GM23338 (cell line): Measurements from ENCODE around the gene LGR5.

ENCODE experiments used
- CREB1 ChIP-seq: fragments of 250-450 bp; sonication (Bioruptor Pico); IDR thresholded peaks from 2 replicates; pipeline ENCODE4 v1.5.0; 2020; ENCODE audit warnings: low read depth, mild to moderate bottlenecking, moderate library complexity
- CTCF ChIP-seq, 2 experiments: fragments of 200-600 bp in 1 of 2; sonication (generic) in 1 of 2; conservative IDR thresholded peaks; 2 replicates each; pipeline versions ENCODE4 v1.5.1 to v1.6.1; 2016 to 2017; ENCODE audit warnings: antibody characterized with exemption in 2 of 2, low read depth in 2 of 2, mild to moderate bottlenecking in 2 of 2, moderate library complexity in 1 of 2
- ETS1 ChIP-seq: IDR thresholded peaks from 2 replicates; pipeline ENCODE4 v1.6.1; 2016; ENCODE audit warnings: antibody characterized with exemption
- EZH2 ChIP-seq: fragments of 200-600 bp; sonication (generic); IDR thresholded peaks from one replicate; pipeline ENCODE4 v1.8.0; 2017; ENCODE audit warnings: antibody characterized with exemption, mild to moderate bottlenecking, low read depth; ENCODE audit not compliant: unreplicated experiment
- EZH2phosphoT487 ChIP-seq: fragments of 200-600 bp; sonication (generic); IDR thresholded peaks from one replicate; pipeline ENCODE4 v1.8.1; 2018; ENCODE audit warnings: antibody characterized with exemption; ENCODE audit not compliant: unreplicated experiment
- JUNB ChIP-seq: IDR thresholded peaks from one replicate; pipeline ENCODE4 v1.6.1; 2016; ENCODE audit warnings: antibody characterized with exemption; ENCODE audit not compliant: unreplicated experiment
- POLR2AphosphoS5 ChIP-seq: IDR thresholded peaks from 2 replicates; pipeline ENCODE4 v1.6.1; 2016; ENCODE audit warnings: antibody characterized with exemption, low read depth
- STAT1 ChIP-seq: IDR thresholded peaks from one replicate; pipeline ENCODE4 v1.6.1; 2016; ENCODE audit warnings: antibody characterized with exemption; ENCODE audit not compliant: unreplicated experiment
- ZNF114 ChIP-seq: fragments of 250-450 bp; sonication (Bioruptor Pico); IDR thresholded peaks from 2 replicates; pipeline ENCODE4 v1.5.0; 2020; ENCODE audit warnings: mild to moderate bottlenecking, moderate library complexity
- ZNF331 ChIP-seq: fragments of 250-450 bp; sonication (Bioruptor Pico); IDR thresholded peaks from 2 replicates; pipeline ENCODE4 v1.5.0; 2020; ENCODE audit warnings: low read depth, mild to moderate bottlenecking, moderate library complexity
- TF ChIP-seq, protein P1 (sequence below): IDR thresholded peaks from one replicate; pipeline ENCODE4 v1.6.1; 2018; ENCODE audit warnings: antibody characterized with exemption; ENCODE audit not compliant: unreplicated experiment

- TF ChIP-seq EZH2phosphoT487, result no peak
- no peak for TF ChIP-seq CTCF (conservative IDR thresholded peaks at IDR 0.05; ENCODE audit: low read depth in 2 of 2)
- no peak for TF ChIP-seq POLR2AphosphoS5
- TF ChIP-seq ETS1, result no peak
- TF ChIP-seq, protein P1, sequence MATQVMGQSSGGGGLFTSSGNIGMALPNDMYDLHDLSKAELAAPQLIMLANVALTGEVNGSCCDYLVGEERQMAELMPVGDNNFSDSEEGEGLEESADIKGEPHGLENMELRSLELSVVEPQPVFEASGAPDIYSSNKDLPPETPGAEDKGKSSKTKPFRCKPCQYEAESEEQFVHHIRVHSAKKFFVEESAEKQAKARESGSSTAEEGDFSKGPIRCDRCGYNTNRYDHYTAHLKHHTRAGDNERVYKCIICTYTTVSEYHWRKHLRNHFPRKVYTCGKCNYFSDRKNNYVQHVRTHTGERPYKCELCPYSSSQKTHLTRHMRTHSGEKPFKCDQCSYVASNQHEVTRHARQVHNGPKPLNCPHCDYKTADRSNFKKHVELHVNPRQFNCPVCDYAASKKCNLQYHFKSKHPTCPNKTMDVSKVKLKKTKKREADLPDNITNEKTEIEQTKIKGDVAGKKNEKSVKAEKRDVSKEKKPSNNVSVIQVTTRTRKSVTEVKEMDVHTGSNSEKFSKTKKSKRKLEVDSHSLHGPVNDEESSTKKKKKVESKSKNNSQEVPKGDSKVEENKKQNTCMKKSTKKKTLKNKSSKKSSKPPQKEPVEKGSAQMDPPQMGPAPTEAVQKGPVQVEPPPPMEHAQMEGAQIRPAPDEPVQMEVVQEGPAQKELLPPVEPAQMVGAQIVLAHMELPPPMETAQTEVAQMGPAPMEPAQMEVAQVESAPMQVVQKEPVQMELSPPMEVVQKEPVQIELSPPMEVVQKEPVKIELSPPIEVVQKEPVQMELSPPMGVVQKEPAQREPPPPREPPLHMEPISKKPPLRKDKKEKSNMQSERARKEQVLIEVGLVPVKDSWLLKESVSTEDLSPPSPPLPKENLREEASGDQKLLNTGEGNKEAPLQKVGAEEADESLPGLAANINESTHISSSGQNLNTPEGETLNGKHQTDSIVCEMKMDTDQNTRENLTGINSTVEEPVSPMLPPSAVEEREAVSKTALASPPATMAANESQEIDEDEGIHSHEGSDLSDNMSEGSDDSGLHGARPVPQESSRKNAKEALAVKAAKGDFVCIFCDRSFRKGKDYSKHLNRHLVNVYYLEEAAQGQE, result no peak
- TF ChIP-seq EZH2, result no peak
- no peak for TF ChIP-seq ZNF114 (CRISPR knock-in tag)
- TF ChIP-seq STAT1, result no peak
- TF ChIP-seq JUNB, result no peak
- no peak for TF ChIP-seq CREB1 (CRISPR knock-in tag)
- no peak for TF ChIP-seq ZNF331 (CRISPR knock-in tag)
Measured at GRCh38 chr12:71405884-71406283, 33.7 kb upstream of the LGR5 start.
